WI38 (cell line): ENCODE results near the gene USP10.

Experiments used
- H3K4me3 ChIP-seq: 2 replicates; pipeline ENCODE4 v1.5.1; 2011; ENCODE audit warnings: low read depth, mild to moderate bottlenecking, control low read depth, low read length
- TF ChIP-seq, protein P1 (sequence below): IDR thresholded peaks from 2 replicates; pipeline ENCODE4 v1.5.1; 2012; ENCODE audit warnings: low read depth, mild to moderate bottlenecking, control low read depth, low read length

USP10 gene

DNA sequence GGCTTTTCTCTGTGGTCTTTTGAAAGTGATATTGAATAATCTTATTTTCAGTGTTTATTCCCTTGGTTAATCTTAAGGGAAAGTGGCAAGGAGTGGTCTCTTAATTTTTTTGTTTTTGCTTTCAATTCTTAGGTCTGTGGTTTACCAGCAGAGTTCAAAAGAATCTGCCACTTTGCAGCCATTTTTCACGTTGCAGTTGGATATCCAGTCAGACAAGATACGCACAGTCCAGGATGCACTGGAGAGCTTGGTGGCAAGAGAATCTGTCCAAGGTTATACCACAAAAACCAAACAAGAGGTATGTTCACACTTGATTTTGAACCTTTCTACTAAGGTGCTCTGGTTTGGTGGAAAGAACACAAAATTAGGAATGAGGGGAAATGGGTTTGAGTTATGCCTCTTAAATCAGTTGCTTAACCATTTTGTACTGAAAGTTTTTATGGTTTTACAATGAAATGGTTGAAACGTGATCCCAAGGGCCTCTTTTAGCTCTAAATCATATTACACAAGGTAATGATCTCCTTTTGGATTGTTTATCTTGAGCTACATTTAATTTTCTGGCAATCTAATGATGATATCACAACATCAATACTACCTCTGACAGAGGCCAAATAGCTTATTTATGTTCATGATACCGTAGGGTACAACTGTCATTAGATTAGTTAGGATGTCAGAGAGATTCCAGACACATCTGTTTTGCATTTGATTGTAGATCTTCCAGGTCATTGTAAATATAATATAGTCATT is 68.4 kb downstream of the USP10 start:
- H3K4me3 ChIP-seq: no peak overlapping the region
- TF ChIP-seq, protein P1, sequence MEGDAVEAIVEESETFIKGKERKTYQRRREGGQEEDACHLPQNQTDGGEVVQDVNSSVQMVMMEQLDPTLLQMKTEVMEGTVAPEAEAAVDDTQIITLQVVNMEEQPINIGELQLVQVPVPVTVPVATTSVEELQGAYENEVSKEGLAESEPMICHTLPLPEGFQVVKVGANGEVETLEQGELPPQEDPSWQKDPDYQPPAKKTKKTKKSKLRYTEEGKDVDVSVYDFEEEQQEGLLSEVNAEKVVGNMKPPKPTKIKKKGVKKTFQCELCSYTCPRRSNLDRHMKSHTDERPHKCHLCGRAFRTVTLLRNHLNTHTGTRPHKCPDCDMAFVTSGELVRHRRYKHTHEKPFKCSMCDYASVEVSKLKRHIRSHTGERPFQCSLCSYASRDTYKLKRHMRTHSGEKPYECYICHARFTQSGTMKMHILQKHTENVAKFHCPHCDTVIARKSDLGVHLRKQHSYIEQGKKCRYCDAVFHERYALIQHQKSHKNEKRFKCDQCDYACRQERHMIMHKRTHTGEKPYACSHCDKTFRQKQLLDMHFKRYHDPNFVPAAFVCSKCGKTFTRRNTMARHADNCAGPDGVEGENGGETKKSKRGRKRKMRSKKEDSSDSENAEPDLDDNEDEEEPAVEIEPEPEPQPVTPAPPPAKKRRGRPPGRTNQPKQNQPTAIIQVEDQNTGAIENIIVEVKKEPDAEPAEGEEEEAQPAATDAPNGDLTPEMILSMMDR: no peak

DNA sequence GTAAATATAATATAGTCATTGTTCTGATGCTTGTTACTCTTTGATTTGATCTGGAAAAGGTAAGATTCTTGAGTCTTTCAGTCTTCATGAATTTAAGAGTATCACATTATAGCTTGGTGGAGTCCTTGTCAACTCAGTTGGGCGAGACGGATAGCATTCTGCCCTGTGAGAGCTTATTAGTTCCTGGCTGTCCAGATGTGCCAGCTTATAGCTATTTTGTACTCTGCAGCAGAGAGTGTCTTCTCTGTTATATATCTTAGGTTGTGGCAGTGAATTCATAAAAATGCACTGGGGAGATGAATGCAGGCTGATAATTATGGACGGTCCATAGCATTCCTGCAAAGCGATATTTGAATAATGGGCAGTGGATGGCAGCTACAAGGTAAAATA is 69.0 kb downstream of the USP10 start:
- TF ChIP-seq, protein P1: no peak

GRCh38 chr16:84769416-84769815 is 69.6 kb downstream of the USP10 start:
- TF ChIP-seq, protein P1: no peak
- H3K4me3 ChIP-seq: no peak overlapping the region

More for the DNA sequence above, 69.0 kb downstream of the USP10 start:
- no peak overlapping the region for H3K4me3 ChIP-seq

GRCh38 chr16:84773312-84773711 is 73.5 kb downstream of the USP10 start:
- TF ChIP-seq, protein P1: no peak
- no peak overlapping the region for H3K4me3 ChIP-seq

GRCh38 chr16:84774810-84775209 is 75.0 kb downstream of the USP10 start:
- TF ChIP-seq, protein P1: no peak

DNA sequence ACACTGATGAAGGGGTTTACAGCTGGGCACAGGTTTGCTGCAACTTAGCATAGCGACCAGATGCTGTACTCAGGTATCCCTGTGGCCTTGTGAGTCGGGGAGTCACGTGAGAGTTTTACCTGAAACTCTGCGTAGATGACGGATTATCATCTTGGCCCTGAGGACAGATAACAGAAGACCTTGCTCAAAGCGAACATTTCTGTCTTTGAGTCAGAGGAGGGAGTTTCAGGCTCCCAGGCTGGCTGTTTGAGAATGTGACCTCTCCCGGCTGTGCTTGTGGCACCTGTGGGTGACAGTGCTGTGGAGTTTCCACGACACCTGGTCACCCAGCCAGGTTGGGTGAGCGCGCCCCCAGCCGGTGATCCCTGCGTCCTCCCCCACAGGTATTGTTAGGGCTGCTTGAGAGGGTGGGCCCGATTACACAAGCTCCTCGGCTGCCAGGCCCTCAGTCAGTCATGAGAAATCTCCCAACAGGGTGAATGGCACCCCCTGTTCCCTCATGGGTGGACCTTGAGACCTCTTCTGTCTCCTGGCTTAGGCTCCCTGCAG is 75.5 kb downstream of the USP10 start:
- H3K4me3 ChIP-seq: no peak overlapping the region
- TF ChIP-seq, protein P1: no peak

More at GRCh38 chr16:84774810-84775209, 75.0 kb downstream of the USP10 start:
- no peak overlapping the region for H3K4me3 ChIP-seq

DNA sequence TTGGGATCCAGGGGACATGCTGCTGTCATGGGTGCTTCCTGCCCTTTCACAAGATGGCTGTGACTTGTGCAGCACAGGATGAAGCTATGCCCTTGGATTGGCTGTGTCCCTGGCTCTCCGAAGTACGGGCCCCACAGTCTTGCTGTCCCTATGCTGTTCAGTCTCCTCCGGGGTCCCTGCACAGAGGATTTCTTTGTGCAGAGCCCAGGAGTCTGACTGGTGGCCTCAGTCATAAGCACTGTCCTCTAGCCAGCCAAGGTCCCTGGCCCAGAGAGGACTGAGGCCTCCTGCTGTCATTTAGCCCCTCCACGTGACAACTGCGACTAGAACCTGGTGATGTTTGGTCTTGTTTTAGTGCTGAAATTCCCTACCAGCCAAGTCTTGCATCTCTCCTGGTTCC is 77.6 kb downstream of the USP10 start:
- no peak overlapping the region for H3K4me3 ChIP-seq
- TF ChIP-seq, protein P1: no peak
